K562 (cell line): ENCODE results near the gene DYNC1H1. TPM values are rescaled to one million over a fixed set of nuclear protein-coding genes. Genes with fewer than 3 reads are reported as not detected.

Experiments used
- ATAC-seq: fragments of 200-7000 bp; cut with Tn5 transposase; 3 replicates; pipeline ENCODE4 v1.9.1; 2020; ENCODE audit warnings: moderate library complexity
- BruUV-seq: library from RNA; stranded (reverse); fragments of 400-500 nt; replicated peaks from 2 replicates; lab custom pipeline; 2021; lab: Mats Ljungman, UMichigan
- CTCF ChIA-PET: fragments of 300-600 bp; formaldehyde crosslinking; extraction: SDS; loops from one replicate; lab custom pipeline; 2021; ENCODE audit warnings: low intra/inter-chr PET ratio; lab: Yijun Ruan, JAX
- POLR2A ChIA-PET: fragments of 300-600, 350-650 bp; sonication (Branson Sonifier 250); formaldehyde crosslinking; extraction: SDS; loops from one replicate; lab custom pipeline; 2021; ENCODE audit warnings: antibody characterized with exemption, inconsistent platforms; lab: Yijun Ruan, JAX
- DNase-seq, 4 experiments: peaks; one replicate each; pipeline versions ENCODE4 v3.0.0 to v3.0.0-alpha.2; 2011 to 2018; ENCODE audit warnings: low spot score in 3 of 4, mixed read lengths in 3 of 4; ENCODE audit errors: extremely low read depth in 1 of 4
- FAIRE-seq: peaks from 2 replicates; lab custom pipeline; 2011; peaks lifted over from hg19 to GRCh38; lab: Jason Lieb, UNC
- H2AFZ ChIP-seq: 2 replicates; pipeline ENCODE4 v1.6.0; 2011; ENCODE audit warnings: low read depth, low read length, control low read depth, inconsistent platforms
- H3K27ac ChIP-seq: fragments of 200-600 bp; 3 replicates; pipeline ENCODE4 v1.8.0; 2011; ENCODE audit warnings: low read depth, mild to moderate bottlenecking, control low read depth, inconsistent platforms, low read length, moderate library complexity, mixed read lengths; ENCODE audit errors: extremely low read depth
- H3K27me3 ChIP-seq, 2 experiments: fragments of 300-600 bp in 1 of 2; 2 replicates in 1 of 2; 3 replicates in 1 of 2; pipeline versions ENCODE4 v1.6.0 to v1.8.0; 2011; ENCODE audit warnings: inconsistent platforms in 2 of 2, low read length in 2 of 2, mild to moderate bottlenecking in 1 of 2, mixed read lengths in 1 of 2, moderate library complexity in 1 of 2; ENCODE audit not compliant: control insufficient read depth in 2 of 2, insufficient read depth in 2 of 2
- H3K36me3 ChIP-seq: fragments of 300-600 bp; 3 replicates; pipeline ENCODE4 v1.8.0; 2011; ENCODE audit warnings: mild to moderate bottlenecking, low read length, inconsistent platforms; ENCODE audit not compliant: control insufficient read depth, insufficient read depth
- H3K4me1 ChIP-seq, 2 experiments: fragments of 200-600 bp in 1 of 2; replicated peaks in 1 of 2; 2 replicates in 1 of 2; 3 replicates in 1 of 2; pipeline versions ENCODE4 v1.5.1 to v1.8.0; 2011; ENCODE audit warnings: inconsistent platforms in 2 of 2, low read length in 2 of 2, mild to moderate bottlenecking in 1 of 2, mixed read lengths in 1 of 2, moderate library complexity in 1 of 2; ENCODE audit not compliant: control insufficient read depth in 2 of 2, insufficient read depth in 2 of 2
- H3K4me2 ChIP-seq: 2 replicates; pipeline ENCODE4 v1.6.1; 2011; ENCODE audit warnings: low read length, control low read depth, inconsistent platforms, mixed read lengths; ENCODE audit not compliant: insufficient read depth
- H3K4me3 ChIP-seq: fragments of 200-600 bp; sonication (generic), shearing (Covaris generic); 2 replicates; pipeline ENCODE4 v1.5.1; 2016; ENCODE audit warnings: control low read depth, inconsistent platforms
- H3K79me2 ChIP-seq: fragments of 200-600 bp; 3 replicates; pipeline ENCODE4 v1.8.0; 2011; ENCODE audit warnings: low read length, inconsistent platforms; ENCODE audit not compliant: control insufficient read depth, insufficient read depth
- H3K9ac ChIP-seq, 2 experiments: 2 replicates each; pipeline versions ENCODE4 v1.6.0 to v1.6.1; 2011; ENCODE audit warnings: low read depth in 2 of 2, low read length in 2 of 2, control low read depth in 1 of 2, inconsistent platforms in 1 of 2, mild to moderate bottlenecking in 1 of 2, mixed read lengths in 1 of 2; ENCODE audit not compliant: insufficient read depth in 1 of 2
- H3K9me1 ChIP-seq: one replicate; pipeline ENCODE4 v1.6.0; 2011; ENCODE audit warnings: inconsistent platforms, mild to moderate bottlenecking, low read length, moderate library complexity; ENCODE audit not compliant: control insufficient read depth, insufficient read depth
- H3K9me3 ChIP-seq: replicated peaks from 2 replicates; pipeline ENCODE4 v1.5.1; 2011; ENCODE audit warnings: low read depth, low read length, inconsistent platforms; ENCODE audit not compliant: control insufficient read depth, insufficient read depth
- H4K20me1 ChIP-seq: replicated peaks from 2 replicates; pipeline ENCODE4 v1.6.1; 2011; ENCODE audit warnings: low read length, inconsistent platforms, mixed read lengths; ENCODE audit not compliant: control insufficient read depth, insufficient read depth
- ATF1 ChIP-seq, 2 experiments: fragments of 450-650 bp in 1 of 2; IDR thresholded peaks; 2 replicates each; pipeline ENCODE4 v1.6.1; 2016; ENCODE audit warnings: missing compliant biosample characterization in 1 of 2, missing genetic modification characterization in 1 of 2
- CBX1 ChIP-seq: sonication (generic); IDR thresholded peaks from 2 replicates; pipeline ENCODE4 v1.6.1; 2016; ENCODE audit warnings: antibody characterized with exemption, low read depth, mild to moderate bottlenecking
- E2F6 ChIP-seq, 2 experiments: IDR thresholded peaks; 2 replicates each; pipeline ENCODE4 v1.6.1; 2011; ENCODE audit warnings: borderline replicate concordance in 1 of 2, control low read depth in 1 of 2, low read depth in 1 of 2, low read length in 1 of 2, mild to moderate bottlenecking in 1 of 2, mixed read lengths in 1 of 2, moderate library complexity in 1 of 2; ENCODE audit not compliant: insufficient read depth in 1 of 2, insufficient read length in 1 of 2, poor library complexity in 1 of 2, severe bottlenecking in 1 of 2; ENCODE audit errors: extremely low read depth in 1 of 2
- LARP7 ChIP-seq: fragments of 450-650 bp; IDR thresholded peaks from 2 replicates; pipeline ENCODE4 v1.6.1; 2016
- ZNF134 ChIP-seq: fragments of 250-450 bp; sonication (Bioruptor Pico); conservative IDR thresholded peaks from 2 replicates; pipeline ENCODE4 v1.4.0; 2020
- ZNF384 ChIP-seq: IDR thresholded peaks from 2 replicates; pipeline ENCODE4 v1.6.1; 2012; ENCODE audit warnings: low read depth, low read length, improper control_type of control experiment
- WGBS: fragments of 100-300 bp; shearing (Covaris generic); methylation state at CpG from one replicate; pipeline ENCODE4 v1.1.6; 2016; ENCODE audit warnings: low coverage, mixed read lengths; ENCODE audit not compliant: insufficient coverage; ENCODE audit errors: missing lambda C conversion rate; 5-methylcytosine and 5-hydroxymethylcytosine counted together
- in situ Hi-C: fragments of 300-500 bp; cut with MboI; formaldehyde crosslinking; loops from 4 replicates; pipeline ENCODE4 v1.15.0; 2018; ENCODE audit warnings: inconsistent platforms, mixed read lengths
- intact Hi-C: fragments of 100-400 bp; cut with micrococcal nuclease; formaldehyde crosslinking; loops from 2 replicates; pipeline ENCODE4 v1.14.2; 2022
- polyA plus RNA-seq, 8 experiments: library from polyadenylated mRNA; depleted of rRNA in 4 of 8; stranded (reverse) in 5 of 8; unstranded in 3 of 8; fragments of >200 nt; fragmentation: Nextera tagmentation in 2 of 8; fragmentation: Illumina TruSeq in 1 of 8; extraction: Ambion mirVana in 2 of 8; extraction: Trizol in 1 of 8; gene quantifications; 2 replicates each; pipeline versions ENCODE4 v1.2.1 to v1.2.3, GENCODE V29; 2011 to 2014; ENCODE audit warnings: inconsistent platforms in 1 of 8, missing spikeins in 1 of 8
- total RNA-seq, 7 experiments: library from RNA; depleted of rRNA in 6 of 7; stranded (reverse); fragments of >200 nt in 6 of 7; fragmentation: Illumina TruSeq in 2 of 7; extraction: Trizol in 2 of 7; gene quantifications; 2 replicates each; pipeline versions ENCODE4 v1.2.1 to v1.2.3, GENCODE V29; 2011 to 2021; ENCODE audit warnings: low replicate concordance in 1 of 7

The DYNC1H1 gene
- total and polyA plus RNA-seq, 9 of the 15 experiments (the other 6 are each of a cell fraction or from before 2014, with no cell fraction given) = 31.9 to 335 (median 115) TPM

GRCh38 chr14:101962503-101962874 lies 1.9 kb upstream of the DYNC1H1 start (continued):
- TF ChIP-seq E2F6 (IDR thresholded peaks at IDR 0.05; ENCODE audit: borderline replicate concordance in 1 of 2, extremely low read depth in 1 of 2, insufficient read depth in 1 of 2, insufficient read length in 1 of 2, low read depth in 1 of 2, low read length in 1 of 2, poor library complexity in 1 of 2, severe bottlenecking in 1 of 2) (no peak), CBX1 (no peak), ATF1 (CRISPR knock-in tag; IDR thresholded peaks at IDR 0.05) (no peak), ATF1 (tag; IDR thresholded peaks at IDR 0.05) (no peak), LARP7 (no peak)

- CTCF ChIA-PET = no interaction called here
- H3K27ac ChIP-seq = peak overlapping the region; percentile 38; the same call in 2 of the 3 replicates
These were observed 1.3 kb upstream of the DYNC1H1 start for GRCh38 chr14:101963052-101963451.

More at GRCh38 chr14:101963052-101963451, 1.3 kb upstream of the DYNC1H1 start:
- no peak for FAIRE-seq
- no peaks in the 10 kb centered on the region for H3K9me1 ChIP-seq
- no peaks in the 10 kb centered on the region for H3K27me3 ChIP-seq
- no peaks in the 10 kb centered on the region for H4K20me1 ChIP-seq
- peaks cover 37% of the 10 kb centered on the region for H3K79me2 ChIP-seq
- POLR2A ChIA-PET = interaction anchor here (0.9 kb wide), 1 partner anchor 15 kb away, joined by 3 read pairs; no protein-coding TSS in a partner anchor
- no TSS peak for BruUV-seq
- peak overlapping the region; percentile 85 for H2AFZ ChIP-seq
- 15% methylated on average over 4 of the region's 5 CpGs for WGBS
- in situ Hi-C loops = loop anchor here (5.0 kb wide), 1 partner anchor 354 kb away; the partner anchor contains the start of gene ZNF839
- H3K4me2 ChIP-seq = peak overlapping the region; percentile 60
- H3K9me3 ChIP-seq = no peaks in the 10 kb centered on the region
- intact Hi-C loops = loop anchor here (5.0 to 10.0 kb wide), 3 partner anchors 84 to 542 kb away; partner anchors contain the start of genes ANKRD9 and ZNF839
- ATAC-seq = no peak
- no peak overlapping the region for H3K9ac ChIP-seq
- H3K4me1 ChIP-seq = peaks cover 36 to 39% of the 10 kb centered on the region in 2 experiments
- no peak for DNase-seq
- TF ChIP-seq ZNF134 (CRISPR knock-in tag) = no peak
- TF ChIP-seq ZNF384 = peak; percentile 68
- H3K4me3 ChIP-seq = no peak overlapping the region
- peaks cover 11% of the 10 kb centered on the region; the same call in 2 of the 3 replicates for H3K36me3 ChIP-seq
